ENCODE data around the gene FNIP2.

GRCh38 chr4:158912390-158912789 lies 143.6 kb downstream of the FNIP2 start:
- no peak for TF ChIP-seq POLR2A (IDR thresholded peaks at IDR 0.05)
- TF ChIP-seq, protein P1, sequence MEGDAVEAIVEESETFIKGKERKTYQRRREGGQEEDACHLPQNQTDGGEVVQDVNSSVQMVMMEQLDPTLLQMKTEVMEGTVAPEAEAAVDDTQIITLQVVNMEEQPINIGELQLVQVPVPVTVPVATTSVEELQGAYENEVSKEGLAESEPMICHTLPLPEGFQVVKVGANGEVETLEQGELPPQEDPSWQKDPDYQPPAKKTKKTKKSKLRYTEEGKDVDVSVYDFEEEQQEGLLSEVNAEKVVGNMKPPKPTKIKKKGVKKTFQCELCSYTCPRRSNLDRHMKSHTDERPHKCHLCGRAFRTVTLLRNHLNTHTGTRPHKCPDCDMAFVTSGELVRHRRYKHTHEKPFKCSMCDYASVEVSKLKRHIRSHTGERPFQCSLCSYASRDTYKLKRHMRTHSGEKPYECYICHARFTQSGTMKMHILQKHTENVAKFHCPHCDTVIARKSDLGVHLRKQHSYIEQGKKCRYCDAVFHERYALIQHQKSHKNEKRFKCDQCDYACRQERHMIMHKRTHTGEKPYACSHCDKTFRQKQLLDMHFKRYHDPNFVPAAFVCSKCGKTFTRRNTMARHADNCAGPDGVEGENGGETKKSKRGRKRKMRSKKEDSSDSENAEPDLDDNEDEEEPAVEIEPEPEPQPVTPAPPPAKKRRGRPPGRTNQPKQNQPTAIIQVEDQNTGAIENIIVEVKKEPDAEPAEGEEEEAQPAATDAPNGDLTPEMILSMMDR (IDR thresholded peaks at IDR 0.05 in 8 of 11, conservative IDR thresholded peaks at IDR 0.05 in 3 of 11), result no peak
